Muscle layer of colon (tissue), 2 donors: Measurements from ENCODE around the gene ACKR1.

Experiments used
- H3K27ac ChIP-seq: one replicate; pipeline ENCODE4 v1.7.0; 2013; ENCODE audit warnings: low read depth, mild to moderate bottlenecking, low read length, moderate library complexity
- H3K27me3 ChIP-seq, 2 donors: one replicate each; pipeline ENCODE4 v1.7.0; 2013; ENCODE audit warnings: low read length in 2 of 2, mild to moderate bottlenecking in 2 of 2; ENCODE audit not compliant: insufficient read depth in 2 of 2, control insufficient read depth in 1 of 2
- H3K36me3 ChIP-seq: one replicate; pipeline ENCODE4 v1.7.0; 2013; ENCODE audit warnings: mild to moderate bottlenecking, low read length; ENCODE audit not compliant: insufficient read depth
- H3K4me1 ChIP-seq: one replicate; pipeline ENCODE4 v1.7.0; 2013; ENCODE audit warnings: mild to moderate bottlenecking, low read length; ENCODE audit not compliant: insufficient read depth
- H3K4me3 ChIP-seq, 2 donors: one replicate each; pipeline ENCODE4 v1.7.0; 2013; ENCODE audit warnings: low read length in 2 of 2, low read depth in 1 of 2, mild to moderate bottlenecking in 1 of 2, moderate library complexity in 1 of 2
- H3K9ac ChIP-seq: one replicate; pipeline ENCODE4 v1.7.0; 2013; ENCODE audit warnings: low read length
- H3K9me3 ChIP-seq: one replicate; pipeline ENCODE4 v1.7.0; 2013; ENCODE audit warnings: mild to moderate bottlenecking, low read length
- donor health status: abdominal sarcoma.
- donor health status: Adenocarcinoma of cecum.

ACKR1 gene

GRCh38 chr1:159172614-159173291, 31.9 kb upstream of the ACKR1 start:
- no peaks in the 10 kb centered on the region for H3K9me3 ChIP-seq
- peaks cover 14 to 24% of the 10 kb centered on the region in 2 donors for H3K27me3 ChIP-seq
- no peak overlapping the region for H3K27ac ChIP-seq
- H3K9ac ChIP-seq, result no peak overlapping the region
- H3K4me1 ChIP-seq, result no peaks in the 10 kb centered on the region
- H3K4me3 ChIP-seq, result peak overlapping the region in 1 of 2 donors; percentile 51
- no peaks in the 10 kb centered on the region for H3K36me3 ChIP-seq

DNA sequence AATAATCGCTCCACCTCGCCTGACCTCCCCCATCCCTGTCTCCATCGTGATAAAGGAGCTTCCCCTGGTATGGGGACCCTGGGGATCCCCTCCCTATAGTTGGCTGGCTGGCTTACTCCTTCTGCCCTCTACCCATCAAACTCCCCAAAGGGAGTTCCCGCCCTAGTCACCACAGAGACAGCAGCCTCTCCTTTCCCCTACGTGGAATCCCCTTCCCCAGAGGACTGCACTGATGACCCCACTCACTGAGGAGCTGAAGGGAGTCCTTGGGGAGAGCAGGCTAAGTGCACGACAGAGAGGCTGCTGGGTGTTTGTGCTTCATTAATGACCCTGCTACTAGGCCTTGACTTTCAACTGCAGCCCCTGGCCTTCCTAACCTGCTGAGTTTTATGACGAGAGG, 31.4 kb upstream of the ACKR1 start:
- no peak overlapping the region for H3K27ac ChIP-seq
- no peaks in the 10 kb centered on the region for H3K36me3 ChIP-seq
- H3K4me3 ChIP-seq, result no peak overlapping the region
- no peaks in the 10 kb centered on the region for H3K9me3 ChIP-seq
- no peak overlapping the region for H3K9ac ChIP-seq
- peaks cover 14 to 24% of the 10 kb centered on the region in 2 donors for H3K27me3 ChIP-seq
- no peaks in the 10 kb centered on the region for H3K4me1 ChIP-seq

- Histone ChIP-seq H3K9me3 (no peaks in the 10 kb centered on the region), H3K4me1 (no peaks in the 10 kb centered on the region), H3K27me3 (peaks cover 12 to 24% of the 10 kb centered on the region in 2 donors), H3K9ac (no peak overlapping the region), H3K4me3 (no peak overlapping the region), H3K36me3 (no peaks in the 10 kb centered on the region), H3K27ac (no peak overlapping the region)
Measured at GRCh38 chr1:159175571-159175970, 29.1 kb upstream of the ACKR1 start.

DNA sequence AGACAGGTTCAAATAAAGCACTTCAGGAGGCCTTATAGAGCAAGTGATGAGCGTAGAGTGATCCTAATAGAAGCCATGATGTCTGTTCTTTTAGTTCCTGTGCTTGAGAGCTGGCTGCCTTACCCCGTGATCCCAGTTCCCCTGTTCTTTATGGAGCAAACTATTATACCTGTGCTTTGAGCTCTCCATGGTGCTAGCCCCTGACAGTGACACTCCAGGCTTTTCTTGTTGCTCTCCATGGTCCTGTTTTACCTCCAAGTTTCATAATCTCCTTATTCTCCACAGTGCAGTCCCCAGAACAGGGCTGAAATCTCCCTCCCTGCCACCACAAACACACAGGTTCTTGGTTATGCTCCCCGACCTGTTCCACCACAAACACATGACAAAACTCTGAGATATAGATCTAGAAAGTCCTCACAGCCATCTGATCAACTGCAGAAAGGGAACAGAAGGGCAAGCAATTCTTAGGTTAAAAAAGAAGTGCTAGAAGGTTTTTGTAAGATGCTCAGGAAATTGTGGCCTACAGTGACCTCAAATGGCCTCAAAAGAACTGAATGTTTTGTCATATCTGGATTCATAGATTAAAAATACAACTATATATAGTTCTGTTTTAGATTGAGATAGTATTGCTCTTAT, 27.3 kb upstream of the ACKR1 start:
- no peaks in the 10 kb centered on the region for H3K4me1 ChIP-seq

GRCh38 chr1:159179906-159180305, 24.8 kb upstream of the ACKR1 start:
- H3K27me3 ChIP-seq, result no peaks in the 10 kb centered on the region

More for the DNA sequence above, 27.3 kb upstream of the ACKR1 start:
- no peak overlapping the region for H3K4me3 ChIP-seq
- no peaks in the 10 kb centered on the region for H3K9me3 ChIP-seq
- H3K36me3 ChIP-seq, result no peaks in the 10 kb centered on the region
- no peak overlapping the region for H3K27ac ChIP-seq
- H3K27me3 ChIP-seq, result peaks cover 7% of the 10 kb centered on the region in 2 donors
- H3K9ac ChIP-seq, result no peak overlapping the region

GRCh38 chr1:159180516-159180915, 24.2 kb upstream of the ACKR1 start:
- Histone ChIP-seq H3K4me1 (no peaks in the 10 kb centered on the region), H3K4me3 (no peak overlapping the region), H3K9ac (no peak overlapping the region), H3K27me3 (no peaks in the 10 kb centered on the region), H3K36me3 (no peaks in the 10 kb centered on the region), H3K27ac (no peak overlapping the region), H3K9me3 (no peaks in the 10 kb centered on the region)

More at GRCh38 chr1:159179906-159180305, 24.8 kb upstream of the ACKR1 start:
- Histone ChIP-seq H3K9me3 (no peaks in the 10 kb centered on the region), H3K4me3 (no peak overlapping the region), H3K9ac (no peak overlapping the region), H3K4me1 (no peaks in the 10 kb centered on the region), H3K36me3 (no peaks in the 10 kb centered on the region), H3K27ac (no peak overlapping the region)

DNA sequence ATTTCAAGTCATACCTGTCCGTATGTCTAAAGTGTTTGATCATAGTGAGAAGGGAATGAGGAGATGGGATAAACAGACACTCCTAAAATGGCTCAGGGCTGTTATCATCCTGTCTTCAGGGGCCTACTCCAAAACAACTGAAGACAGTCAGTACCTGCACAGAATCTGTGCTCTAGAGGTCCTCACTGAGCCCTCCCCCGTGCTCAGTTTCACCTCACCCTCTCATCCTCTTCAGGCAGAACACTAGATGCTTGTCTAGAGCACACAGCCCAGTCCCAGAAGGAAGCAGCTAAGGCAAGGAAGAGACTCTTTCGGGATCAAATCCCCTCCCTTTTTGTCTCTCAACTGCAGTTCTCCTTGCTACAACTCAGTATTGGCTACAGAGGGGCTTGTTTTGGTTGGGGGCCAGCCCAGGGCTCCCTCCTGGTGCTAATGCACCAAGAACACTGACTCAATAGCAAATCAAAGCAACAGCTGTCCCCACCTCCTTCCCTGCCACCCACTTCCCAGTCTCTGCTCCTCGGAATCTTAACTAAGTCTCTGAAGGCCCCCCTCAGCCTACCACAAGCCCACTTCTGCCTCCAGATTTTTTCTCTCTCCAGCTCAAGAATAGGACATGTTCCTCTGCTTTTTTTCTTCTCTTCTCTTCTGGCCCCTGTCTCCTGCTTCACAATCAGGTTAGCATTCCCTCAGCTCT, 23.2 kb upstream of the ACKR1 start:
- Histone ChIP-seq H3K4me3 (no peak overlapping the region), H3K27ac (no peak overlapping the region), H3K4me1 (no peaks in the 10 kb centered on the region), H3K36me3 (no peaks in the 10 kb centered on the region), H3K27me3 (no peaks in the 10 kb centered on the region), H3K9me3 (no peaks in the 10 kb centered on the region), H3K9ac (no peak overlapping the region)

DNA sequence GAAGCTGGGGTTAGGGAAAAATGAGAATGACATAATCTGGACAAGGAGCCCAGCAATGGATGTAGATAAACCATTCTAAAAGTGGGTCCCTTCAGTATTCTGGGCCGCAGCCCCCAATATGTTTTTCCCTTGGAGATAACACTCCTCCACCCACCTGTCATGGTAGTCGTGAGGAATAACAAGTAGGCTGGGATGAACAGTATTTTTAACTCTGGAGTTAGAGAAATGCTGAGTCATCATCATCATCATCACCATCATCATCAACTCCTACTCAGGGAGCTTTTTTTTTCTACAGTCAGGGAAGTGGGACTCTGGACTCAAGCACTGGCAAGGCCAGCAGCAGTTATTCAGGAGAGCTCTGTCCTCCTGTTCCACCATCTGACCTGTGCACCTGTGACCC, 20.5 kb upstream of the ACKR1 start:
- Histone ChIP-seq H3K9me3 (no peaks in the 10 kb centered on the region), H3K27ac (no peak overlapping the region), H3K27me3 (peaks cover 0 to 17% of the 10 kb centered on the region in 2 donors), H3K9ac (no peak overlapping the region), H3K4me3 (no peak overlapping the region), H3K4me1 (no peaks in the 10 kb centered on the region), H3K36me3 (no peaks in the 10 kb centered on the region)

- no peak overlapping the region for H3K27ac ChIP-seq
- no peak overlapping the region for H3K9ac ChIP-seq
- no peaks in the 10 kb centered on the region for H3K36me3 ChIP-seq
- H3K4me1 ChIP-seq, result no peaks in the 10 kb centered on the region
- H3K4me3 ChIP-seq, result no peak overlapping the region
- H3K9me3 ChIP-seq, result no peaks in the 10 kb centered on the region
- H3K27me3 ChIP-seq, result peaks cover 0 to 18% of the 10 kb centered on the region in 2 donors
Measured at GRCh38 chr1:159185121-159185520, 19.6 kb upstream of the ACKR1 start.

DNA sequence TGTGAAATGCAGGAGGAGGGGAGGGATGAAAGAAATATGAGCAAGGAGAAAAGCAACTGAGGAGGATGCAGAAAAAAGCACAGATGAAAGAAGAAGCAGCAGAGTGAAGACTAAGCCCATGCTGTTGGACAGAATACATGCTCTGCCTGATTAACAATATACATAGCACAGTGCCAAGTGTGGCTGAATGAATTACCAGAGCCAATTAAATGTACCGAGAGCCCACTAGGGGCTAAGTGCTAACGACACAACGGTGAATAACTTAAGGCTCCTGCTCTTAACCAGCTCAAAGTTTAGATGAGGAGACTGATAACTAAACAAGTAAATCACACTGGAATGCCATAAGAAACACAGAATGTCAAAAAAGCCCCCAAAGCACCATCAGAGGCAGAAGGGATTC, 17.6 kb upstream of the ACKR1 start:
- Histone ChIP-seq H3K27ac (no peak overlapping the region), H3K4me1 (no peaks in the 10 kb centered on the region)

DNA sequence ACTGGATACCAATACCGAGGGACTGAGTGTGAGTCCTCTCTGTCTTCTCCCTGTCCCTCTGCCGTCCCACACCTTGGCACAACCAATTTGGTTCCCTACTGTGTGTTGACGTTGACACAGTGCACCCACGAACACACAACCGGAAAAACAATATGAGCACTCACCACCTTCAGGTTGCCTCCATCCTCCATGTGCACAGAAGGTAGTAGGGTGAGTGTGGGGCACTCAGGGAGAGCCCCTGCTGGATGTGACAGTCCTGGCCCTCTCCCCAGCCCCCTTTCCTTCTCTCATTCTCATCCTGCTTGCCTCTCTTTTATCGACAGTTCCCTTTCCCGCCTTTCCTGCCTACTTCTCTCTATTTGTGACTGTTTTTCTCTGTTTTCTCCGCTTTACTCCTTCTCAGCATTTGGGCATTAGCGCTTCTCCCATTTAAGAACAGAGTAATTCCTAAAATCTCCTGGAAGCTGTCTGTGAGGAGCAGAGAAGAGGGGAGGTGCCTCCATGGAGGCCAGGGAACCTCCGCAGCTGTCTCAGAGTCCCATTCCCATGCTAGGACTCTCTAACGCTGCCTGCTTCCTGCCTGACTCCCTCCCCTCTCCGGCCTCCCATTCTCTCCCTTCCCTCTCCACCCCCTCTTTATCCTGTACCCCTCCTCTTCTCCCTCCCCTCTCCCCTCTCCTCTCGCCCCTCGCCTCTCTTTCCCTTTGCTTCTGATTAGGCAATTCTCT, 16.9 kb upstream of the ACKR1 start:
- peak overlapping the region; percentile 26 to 32 for H3K4me3 ChIP-seq
- peaks cover 0 to 18% of the 10 kb centered on the region in 2 donors for H3K27me3 ChIP-seq
- no peak overlapping the region for H3K9ac ChIP-seq
- no peak overlapping the region for H3K27ac ChIP-seq
- H3K4me1 ChIP-seq, result no peaks in the 10 kb centered on the region
- no peaks in the 10 kb centered on the region for H3K9me3 ChIP-seq
- no peaks in the 10 kb centered on the region for H3K36me3 ChIP-seq

More for the DNA sequence above, 17.6 kb upstream of the ACKR1 start:
- Histone ChIP-seq H3K9me3 (no peaks in the 10 kb centered on the region), H3K27me3 (peaks cover 0 to 18% of the 10 kb centered on the region in 2 donors), H3K36me3 (no peaks in the 10 kb centered on the region), H3K9ac (no peak overlapping the region), H3K4me3 (no peak overlapping the region)
